H9 (cell line): ENCODE measurements around the gene DISC1. TPM values are rescaled to one million over a fixed set of nuclear protein-coding genes. Genes with fewer than 3 reads are reported as not detected.

Experiments
- DNase-seq: peaks from one replicate; pipeline ENCODE4 v3.0.0-alpha.2; 2017
- H2AFZ ChIP-seq: one replicate; pipeline ENCODE4 v1.6.1; 2013; ENCODE audit warnings: mild to moderate bottlenecking, low read length, control low read depth, moderate library complexity
- H2AK5ac ChIP-seq: 2 replicates; pipeline ENCODE4 v1.6.1; 2013; ENCODE audit warnings: low read length, control low read depth, mixed read lengths; ENCODE audit not compliant: insufficient read length
- H2BK120ac ChIP-seq: one replicate; pipeline ENCODE4 v1.6.1; 2013; ENCODE audit warnings: low read depth, mild to moderate bottlenecking, low read length, control low read depth, inconsistent platforms; ENCODE audit not compliant: poor library complexity, severe bottlenecking
- H2BK12ac ChIP-seq: 2 replicates; pipeline ENCODE4 v1.6.1; 2013; ENCODE audit warnings: low read length, control low read depth, mixed read lengths, low read depth; ENCODE audit not compliant: insufficient read length
- H2BK15ac ChIP-seq: 2 replicates; pipeline ENCODE4 v1.6.1; 2013; ENCODE audit warnings: low read depth, low read length, control low read depth
- H2BK20ac ChIP-seq: one replicate; pipeline ENCODE4 v1.6.1; 2013; ENCODE audit warnings: low read depth, mild to moderate bottlenecking, low read length, control low read depth, inconsistent platforms; ENCODE audit not compliant: poor library complexity, severe bottlenecking
- H2BK5ac ChIP-seq: 2 replicates; pipeline ENCODE4 v1.6.1; 2013; ENCODE audit warnings: low read length, control low read depth, mixed read lengths; ENCODE audit not compliant: insufficient read length
- H3K14ac ChIP-seq: 2 replicates; pipeline ENCODE4 v1.6.1; 2013; ENCODE audit warnings: low read length, control low read depth; ENCODE audit not compliant: insufficient read depth
- H3K18ac ChIP-seq: 2 replicates; pipeline ENCODE4 v1.6.1; 2013; ENCODE audit warnings: low read depth, mild to moderate bottlenecking, mixed read lengths, low read length, control low read depth; ENCODE audit not compliant: insufficient read length
- H3K23ac ChIP-seq: 2 replicates; pipeline ENCODE4 v1.6.1; 2013; ENCODE audit warnings: low read length, control low read depth, mixed read lengths, low read depth; ENCODE audit not compliant: insufficient read length
- H3K23me2 ChIP-seq: 2 replicates; pipeline ENCODE4 v1.6.1; 2013; ENCODE audit warnings: low read depth, mild to moderate bottlenecking, mixed read lengths, low read length, control low read depth; ENCODE audit not compliant: insufficient read length, poor library complexity, severe bottlenecking
- H3K27ac ChIP-seq: 2 replicates; pipeline ENCODE4 v1.5.1; 2013; ENCODE audit warnings: low read length, control low read depth, mixed read lengths, low read depth; ENCODE audit not compliant: insufficient read length
- H3K27me3 ChIP-seq: 2 replicates; pipeline ENCODE4 v1.6.1; 2013; ENCODE audit warnings: low read length, control low read depth, inconsistent platforms; ENCODE audit not compliant: insufficient read depth
- H3K4ac ChIP-seq: 2 replicates; pipeline ENCODE4 v1.6.1; 2013; ENCODE audit warnings: low read depth, mild to moderate bottlenecking, control low read depth, inconsistent platforms, low read length, moderate library complexity
- H3K4me1 ChIP-seq: 2 replicates; pipeline ENCODE4 v1.6.1; 2013; ENCODE audit warnings: low read length, control low read depth, inconsistent platforms; ENCODE audit not compliant: insufficient read depth
- H3K4me2 ChIP-seq: 2 replicates; pipeline ENCODE4 v1.6.1; 2013; ENCODE audit warnings: low read length, control low read depth, mixed read lengths; ENCODE audit not compliant: insufficient read length, insufficient read depth
- H3K56ac ChIP-seq: 2 replicates; pipeline ENCODE4 v1.6.1; 2013; ENCODE audit warnings: low read depth, mild to moderate bottlenecking, mixed read lengths, low read length, control low read depth; ENCODE audit not compliant: insufficient read length
- H3K79me1 ChIP-seq: 2 replicates; pipeline ENCODE4 v1.6.1; 2013; ENCODE audit warnings: low read depth, mild to moderate bottlenecking, moderate library complexity, low read length, control low read depth, inconsistent platforms; ENCODE audit not compliant: insufficient read depth, poor library complexity, severe bottlenecking
- H3K79me2 ChIP-seq: 2 replicates; pipeline ENCODE4 v1.6.1; 2013; ENCODE audit warnings: low read length, control low read depth, inconsistent platforms; ENCODE audit not compliant: insufficient read depth
- H3K9ac ChIP-seq: 2 replicates; pipeline ENCODE4 v1.6.1; 2013; ENCODE audit warnings: low read length, control low read depth, mixed read lengths; ENCODE audit not compliant: insufficient read length; ENCODE audit errors: extremely low read depth
- H3K9me3 ChIP-seq: one replicate; pipeline ENCODE4 v1.6.1; 2013; ENCODE audit warnings: low read depth, low read length, inconsistent platforms; ENCODE audit not compliant: control insufficient read depth
- H3T11ph ChIP-seq: one replicate; pipeline ENCODE4 v1.6.1; 2013; ENCODE audit warnings: mild to moderate bottlenecking, low read length, control low read depth, inconsistent platforms
- H4K20me1 ChIP-seq: one replicate; pipeline ENCODE4 v1.6.1; 2013; ENCODE audit not compliant: control insufficient read depth, insufficient read length, insufficient read depth
- H4K5ac ChIP-seq: 2 replicates; pipeline ENCODE4 v1.6.1; 2013; ENCODE audit warnings: low read depth, mild to moderate bottlenecking, mixed read lengths, low read length, control low read depth; ENCODE audit not compliant: insufficient read length
- H4K8ac ChIP-seq: replicated peaks from 2 replicates; pipeline ENCODE4 v1.6.1; 2013; ENCODE audit warnings: low read length, control low read depth, mixed read lengths, low read depth; ENCODE audit not compliant: insufficient read length
- H4K91ac ChIP-seq: 2 replicates; pipeline ENCODE4 v1.6.1; 2013; ENCODE audit warnings: low read depth, mild to moderate bottlenecking, moderate library complexity, mixed read lengths, low read length, control low read depth; ENCODE audit not compliant: insufficient read length
- H3K27ac Mint-ChIP-seq, 3 experiments: 2 replicates in 2 of 3; 3 replicates in 1 of 3; pipeline ENCODE4 v1.8.0; 2020 to 2021; ENCODE audit warnings: mixed read lengths in 3 of 3, mild to moderate bottlenecking in 1 of 3, moderate library complexity in 1 of 3
- H3K27me3 Mint-ChIP-seq: 2 replicates; pipeline ENCODE4 v1.8.0; 2021; ENCODE audit warnings: low read depth, mild to moderate bottlenecking, moderate library complexity, mixed read lengths
- H3K36me3 Mint-ChIP-seq, 3 experiments: 2 replicates in 2 of 3; 3 replicates in 1 of 3; pipeline ENCODE4 v1.8.0; 2020 to 2021; ENCODE audit warnings: low read depth in 3 of 3, mixed read lengths in 3 of 3; ENCODE audit not compliant: insufficient read depth in 1 of 3
- H3K4me1 Mint-ChIP-seq, 2 experiments: 2 replicates each; pipeline ENCODE4 v1.8.0; 2020; ENCODE audit warnings: mixed read lengths in 2 of 2
- H3K4me3 Mint-ChIP-seq, 2 experiments: 2 replicates in 1 of 2; 3 replicates in 1 of 2; pipeline ENCODE4 v1.8.0; 2020 to 2021; ENCODE audit warnings: mild to moderate bottlenecking in 2 of 2, mixed read lengths in 2 of 2, moderate library complexity in 1 of 2
- H3K9me3 Mint-ChIP-seq, 2 experiments: 2 replicates in 1 of 2; 3 replicates in 1 of 2; pipeline ENCODE4 v1.8.0; 2020; ENCODE audit warnings: mild to moderate bottlenecking in 2 of 2, mixed read lengths in 2 of 2, moderate library complexity in 1 of 2
- WGBS: extraction: QIAGEN DNeasy Blood & Tissue Kit; methylation state at CpG from one replicate; pipeline ENCODE4 v1.1.7; 2013; ENCODE audit warnings: missing lambda C conversion rate, low lambda C conversion rate, mixed read lengths; ENCODE audit not compliant: insufficient read length; ENCODE audit errors: extremely low coverage; 5-methylcytosine and 5-hydroxymethylcytosine counted together
- total RNA-seq: library from RNA; stranded (reverse); gene quantifications from 2 replicates; pipeline ENCODE4 v1.2.1, GENCODE V29; 2021
- TF ChIP-seq, protein P1 (sequence below): fragments of 200-600 bp; sonication (generic); conservative IDR thresholded peaks from 3 replicates; pipeline ENCODE4 v1.8.0; 2021; ENCODE audit warnings: antibody characterized with exemption, mild to moderate bottlenecking

DISC1 gene
- total RNA-seq, 1 experiment from 2014 or later, result 2.5 TPM

- H4K91ac ChIP-seq, result no peak overlapping the region
- WGBS, result no CpG with 5 or more reads among the region's 7 CpGs
- no peak overlapping the region for H3K56ac ChIP-seq
These were observed 303.8 kb downstream of the DISC1 start for GRCh38 chr1:231930257-231930947.

More at GRCh38 chr1:231930257-231930947, 303.8 kb downstream of the DISC1 start:
- Histone ChIP-seq H3K79me2 (no peaks in the 10 kb centered on the region), H3K23ac (no peak overlapping the region), H3T11ph (no peak overlapping the region), H3K79me1 (no peaks in the 10 kb centered on the region), H2AK5ac (no peak overlapping the region), H2AFZ (no peak overlapping the region), H4K20me1 (no peaks in the 10 kb centered on the region), H4K5ac (no peak overlapping the region), H2BK5ac (no peak overlapping the region), H3K9ac (no peak overlapping the region), H3K9me3 (no peaks in the 10 kb centered on the region), H3K4me2 (no peak overlapping the region), H2BK15ac (no peak overlapping the region), H2BK20ac (no peak overlapping the region), H4K8ac (no peak overlapping the region), H3K27ac (no peak overlapping the region), H3K27me3 (no peaks in the 10 kb centered on the region), H2BK12ac (no peak overlapping the region), H3K18ac (no peak overlapping the region), H3K23me2 (no peaks in the 10 kb centered on the region), H3K4ac (no peak overlapping the region), H3K4me1 (no peaks in the 10 kb centered on the region; the same call in 1 of the 2 replicates), H3K14ac (no peak overlapping the region), H2BK120ac (no peak overlapping the region)
- no peak for DNase-seq
- Mint-ChIP-seq H3K4me3 (no peak overlapping the region), H3K9me3 (peaks cover 4 to 8% of the 10 kb centered on the region in 2 experiments; a peak in 4 of 5 replicates), H3K36me3 (peaks cover 0 to 11% (median 4%) of the 10 kb centered on the region in 3 experiments; a peak in 3 of 7 replicates), H3K27me3 (peaks cover 24% of the 10 kb centered on the region), H3K4me1 (peaks cover 21 to 24% of the 10 kb centered on the region in 2 experiments), H3K27ac (peak overlapping the region in 1 of 3 experiments; percentile 12; a peak in 1 of 7 replicates)
- TF ChIP-seq, protein P1, sequence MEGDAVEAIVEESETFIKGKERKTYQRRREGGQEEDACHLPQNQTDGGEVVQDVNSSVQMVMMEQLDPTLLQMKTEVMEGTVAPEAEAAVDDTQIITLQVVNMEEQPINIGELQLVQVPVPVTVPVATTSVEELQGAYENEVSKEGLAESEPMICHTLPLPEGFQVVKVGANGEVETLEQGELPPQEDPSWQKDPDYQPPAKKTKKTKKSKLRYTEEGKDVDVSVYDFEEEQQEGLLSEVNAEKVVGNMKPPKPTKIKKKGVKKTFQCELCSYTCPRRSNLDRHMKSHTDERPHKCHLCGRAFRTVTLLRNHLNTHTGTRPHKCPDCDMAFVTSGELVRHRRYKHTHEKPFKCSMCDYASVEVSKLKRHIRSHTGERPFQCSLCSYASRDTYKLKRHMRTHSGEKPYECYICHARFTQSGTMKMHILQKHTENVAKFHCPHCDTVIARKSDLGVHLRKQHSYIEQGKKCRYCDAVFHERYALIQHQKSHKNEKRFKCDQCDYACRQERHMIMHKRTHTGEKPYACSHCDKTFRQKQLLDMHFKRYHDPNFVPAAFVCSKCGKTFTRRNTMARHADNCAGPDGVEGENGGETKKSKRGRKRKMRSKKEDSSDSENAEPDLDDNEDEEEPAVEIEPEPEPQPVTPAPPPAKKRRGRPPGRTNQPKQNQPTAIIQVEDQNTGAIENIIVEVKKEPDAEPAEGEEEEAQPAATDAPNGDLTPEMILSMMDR, result no peak
